ENCODE results near the gene RUNX2.

Gene RUNX2

DNA sequence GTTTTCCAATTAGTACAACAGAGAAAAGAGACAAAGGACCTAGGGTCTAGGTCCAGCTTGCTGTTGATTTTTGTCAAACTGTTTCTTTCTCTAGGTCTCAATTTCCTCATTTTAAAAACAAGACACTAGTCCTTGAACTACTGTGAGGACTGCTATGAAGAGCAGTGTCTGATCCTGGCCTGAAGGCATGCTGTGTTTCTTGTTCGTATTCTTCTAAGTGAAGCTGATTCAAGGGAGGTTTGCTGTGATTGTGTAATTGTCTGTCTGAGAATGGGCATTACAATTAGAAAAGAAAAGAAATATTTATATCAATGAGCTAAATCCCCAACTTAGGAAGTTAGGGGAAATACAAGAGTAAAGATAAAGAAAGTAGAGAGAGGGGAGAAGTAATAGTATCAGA, 277.8 kb downstream of the RUNX2 start:
- no peak for TF ChIP-seq CEBPB (IDR thresholded peaks at IDR 0.05)
- no peak for TF ChIP-seq TAF1 (IDR thresholded peaks at IDR 0.05; ENCODE audit: low read depth)
- TF ChIP-seq NFIC (IDR thresholded peaks at IDR 0.05): no peak
- TF ChIP-seq TCF12 (IDR thresholded peaks at IDR 0.05; ENCODE audit: low read depth): no peak
- TF ChIP-seq MAX (IDR thresholded peaks at IDR 0.05): no peak
- TF ChIP-seq, protein P1, sequence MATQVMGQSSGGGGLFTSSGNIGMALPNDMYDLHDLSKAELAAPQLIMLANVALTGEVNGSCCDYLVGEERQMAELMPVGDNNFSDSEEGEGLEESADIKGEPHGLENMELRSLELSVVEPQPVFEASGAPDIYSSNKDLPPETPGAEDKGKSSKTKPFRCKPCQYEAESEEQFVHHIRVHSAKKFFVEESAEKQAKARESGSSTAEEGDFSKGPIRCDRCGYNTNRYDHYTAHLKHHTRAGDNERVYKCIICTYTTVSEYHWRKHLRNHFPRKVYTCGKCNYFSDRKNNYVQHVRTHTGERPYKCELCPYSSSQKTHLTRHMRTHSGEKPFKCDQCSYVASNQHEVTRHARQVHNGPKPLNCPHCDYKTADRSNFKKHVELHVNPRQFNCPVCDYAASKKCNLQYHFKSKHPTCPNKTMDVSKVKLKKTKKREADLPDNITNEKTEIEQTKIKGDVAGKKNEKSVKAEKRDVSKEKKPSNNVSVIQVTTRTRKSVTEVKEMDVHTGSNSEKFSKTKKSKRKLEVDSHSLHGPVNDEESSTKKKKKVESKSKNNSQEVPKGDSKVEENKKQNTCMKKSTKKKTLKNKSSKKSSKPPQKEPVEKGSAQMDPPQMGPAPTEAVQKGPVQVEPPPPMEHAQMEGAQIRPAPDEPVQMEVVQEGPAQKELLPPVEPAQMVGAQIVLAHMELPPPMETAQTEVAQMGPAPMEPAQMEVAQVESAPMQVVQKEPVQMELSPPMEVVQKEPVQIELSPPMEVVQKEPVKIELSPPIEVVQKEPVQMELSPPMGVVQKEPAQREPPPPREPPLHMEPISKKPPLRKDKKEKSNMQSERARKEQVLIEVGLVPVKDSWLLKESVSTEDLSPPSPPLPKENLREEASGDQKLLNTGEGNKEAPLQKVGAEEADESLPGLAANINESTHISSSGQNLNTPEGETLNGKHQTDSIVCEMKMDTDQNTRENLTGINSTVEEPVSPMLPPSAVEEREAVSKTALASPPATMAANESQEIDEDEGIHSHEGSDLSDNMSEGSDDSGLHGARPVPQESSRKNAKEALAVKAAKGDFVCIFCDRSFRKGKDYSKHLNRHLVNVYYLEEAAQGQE (IDR thresholded peaks at IDR 0.05; ENCODE audit: low read depth): no peak
- TF ChIP-seq EGR1 (IDR thresholded peaks at IDR 0.05): no peak
- no peak for TF ChIP-seq EP300 (IDR thresholded peaks at IDR 0.05; ENCODE audit: borderline replicate concordance)
- TF ChIP-seq RAD21 (IDR thresholded peaks at IDR 0.05; ENCODE audit: low read depth): no peak
- TF ChIP-seq FOXM1 (IDR thresholded peaks at IDR 0.05; ENCODE audit: borderline replicate concordance, low read depth): no peak
- no peak for TF ChIP-seq CREB1 (IDR thresholded peaks at IDR 0.05; ENCODE audit: low read depth)
- TF ChIP-seq ZBTB7A (IDR thresholded peaks at IDR 0.05; ENCODE audit: low read depth): no peak
- TF ChIP-seq USF1 (IDR thresholded peaks at IDR 0.05): no peak
- no peak for TF ChIP-seq YY1 (IDR thresholded peaks at IDR 0.05; ENCODE audit: low read depth)
- no peak for TF ChIP-seq TEAD4 (IDR thresholded peaks at IDR 0.05)

DNA sequence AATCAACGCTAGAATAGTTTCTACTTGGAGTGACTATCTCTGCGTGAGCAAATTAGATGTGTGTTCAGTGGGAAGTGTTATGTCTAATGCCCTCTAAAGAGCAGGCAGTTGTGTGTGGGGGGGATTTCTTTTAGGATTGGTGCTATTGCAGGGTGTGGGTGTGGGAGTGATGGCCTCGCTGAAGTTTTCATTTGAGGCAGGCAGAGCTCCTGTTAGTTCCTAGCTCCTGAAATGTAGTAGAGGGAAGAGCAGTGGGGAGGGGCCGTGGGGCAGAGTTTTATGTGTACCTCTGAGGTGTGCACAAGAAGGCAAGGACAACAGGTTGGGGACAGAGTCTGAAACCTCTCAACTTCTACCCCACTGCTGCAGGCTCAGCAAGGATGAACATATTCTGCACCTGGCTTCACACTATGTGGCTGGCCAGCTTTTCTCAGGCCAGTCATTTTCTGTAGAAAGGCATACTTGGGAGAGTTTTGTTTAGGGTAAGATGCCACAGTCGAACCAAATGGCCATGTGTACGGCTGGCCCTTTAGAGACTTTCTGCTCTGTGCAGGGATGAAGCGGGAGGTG, 278.8 kb downstream of the RUNX2 start:
- TF ChIP-seq EP300 (IDR thresholded peaks at IDR 0.05; ENCODE audit: borderline replicate concordance): no peak
- TF ChIP-seq TAF1 (IDR thresholded peaks at IDR 0.05; ENCODE audit: low read depth): no peak
- TF ChIP-seq CEBPB (IDR thresholded peaks at IDR 0.05): no peak
- no peak for TF ChIP-seq FOXM1 (IDR thresholded peaks at IDR 0.05; ENCODE audit: borderline replicate concordance, low read depth)
- TF ChIP-seq ZBTB7A (IDR thresholded peaks at IDR 0.05; ENCODE audit: low read depth): no peak
- no peak for TF ChIP-seq EGR1 (IDR thresholded peaks at IDR 0.05)
- TF ChIP-seq MAX (IDR thresholded peaks at IDR 0.05): no peak
- TF ChIP-seq YY1 (IDR thresholded peaks at IDR 0.05; ENCODE audit: low read depth): no peak
- TF ChIP-seq USF1 (IDR thresholded peaks at IDR 0.05): no peak
- TF ChIP-seq TCF12 (IDR thresholded peaks at IDR 0.05; ENCODE audit: low read depth): no peak
- no peak for TF ChIP-seq RAD21 (IDR thresholded peaks at IDR 0.05; ENCODE audit: low read depth)
- no peak for TF ChIP-seq TEAD4 (IDR thresholded peaks at IDR 0.05)
- TF ChIP-seq, protein P1 (IDR thresholded peaks at IDR 0.05; ENCODE audit: low read depth): no peak

- TF ChIP-seq CREB1 (IDR thresholded peaks at IDR 0.05; ENCODE audit: low read depth) (no peak), TCF12 (IDR thresholded peaks at IDR 0.05; ENCODE audit: low read depth) (no peak), RAD21 (IDR thresholded peaks at IDR 0.05; ENCODE audit: low read depth) (no peak), TEAD4 (IDR thresholded peaks at IDR 0.05) (no peak)
These were observed 279.7 kb downstream of the RUNX2 start for GRCh38 chr6:45607798-45608197.

DNA sequence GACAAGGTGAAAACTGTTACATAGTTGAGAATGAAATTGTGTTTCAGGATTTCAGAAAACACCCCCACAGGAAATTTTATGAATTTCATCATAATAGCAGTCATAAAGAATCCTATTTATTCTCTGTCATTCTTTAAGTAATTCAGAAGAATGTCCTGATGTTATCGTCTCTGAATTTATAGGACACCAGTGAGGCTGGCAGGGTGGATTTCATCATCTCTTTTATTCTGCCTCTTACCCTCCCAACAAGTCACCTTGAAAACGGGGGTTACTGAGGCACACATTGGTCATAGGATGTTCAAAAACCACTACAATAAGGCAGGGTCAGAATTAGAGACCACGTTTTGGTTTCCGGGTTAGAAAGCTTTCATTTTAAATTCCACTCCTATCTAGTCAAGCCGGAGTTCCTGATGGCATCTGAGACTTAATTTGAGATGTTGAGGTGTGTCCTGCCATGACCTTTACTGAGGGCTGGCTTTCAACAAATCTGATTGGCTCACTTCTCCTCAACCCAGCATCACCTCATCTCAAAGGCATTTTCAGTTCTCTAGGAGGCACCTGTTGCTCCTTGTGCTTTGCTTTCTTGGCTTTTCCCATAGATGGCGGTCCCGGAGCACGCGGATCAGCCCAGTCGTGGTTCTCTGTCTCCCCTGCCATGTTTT, 280.3 kb downstream of the RUNX2 start:
- TF ChIP-seq ZBTB7A (IDR thresholded peaks at IDR 0.05; ENCODE audit: low read depth) (no peak), FOXM1 (IDR thresholded peaks at IDR 0.05; ENCODE audit: borderline replicate concordance, low read depth) (no peak), USF1 (IDR thresholded peaks at IDR 0.05) (no peak), EP300 (IDR thresholded peaks at IDR 0.05; ENCODE audit: borderline replicate concordance) (no peak), MAX (IDR thresholded peaks at IDR 0.05) (no peak), RAD21 (IDR thresholded peaks at IDR 0.05; ENCODE audit: low read depth) (no peak), TEAD4 (IDR thresholded peaks at IDR 0.05) (no peak), CEBPB (IDR thresholded peaks at IDR 0.05) (no peak), TAF1 (IDR thresholded peaks at IDR 0.05; ENCODE audit: low read depth) (no peak), CREB1 (IDR thresholded peaks at IDR 0.05; ENCODE audit: low read depth) (no peak), YY1 (IDR thresholded peaks at IDR 0.05; ENCODE audit: low read depth) (no peak), NFIC (IDR thresholded peaks at IDR 0.05) (no peak)

GRCh38 chr6:45609141-45609638, 281.1 kb downstream of the RUNX2 start:
- TF ChIP-seq MAX (IDR thresholded peaks at IDR 0.05) (peak; percentile 17; the same call in 1 of the 2 replicates), CREB1 (IDR thresholded peaks at IDR 0.05; ENCODE audit: low read depth) (no peak), TCF12 (IDR thresholded peaks at IDR 0.05; ENCODE audit: low read depth) (no peak)
